Measurements from ENCODE around the gene DDX27.

GRCh38 chr20:49287555-49288249 lies 68.5 kb downstream of the DDX27 start:
- TF ChIP-seq CTCF (IDR thresholded peaks at IDR 0.05) (no peak), POLR2A (IDR thresholded peaks at IDR 0.05) (no peak)
